OCI-LY7 (cell line): ENCODE results near the gene TFE3. TPM values are rescaled to one million over a fixed set of nuclear protein-coding genes. Genes with fewer than 3 reads are reported as not detected.

ENCODE experiments used
- BruUV-seq: library from RNA; stranded (reverse); fragments of 400-500 nt; replicated peaks from 2 replicates; lab custom pipeline; 2021; lab: Mats Ljungman, UMichigan
- CTCF ChIA-PET: fragments of 300-600 bp; sonication (Branson Sonifier 250); formaldehyde crosslinking; loops from one replicate; lab custom pipeline; 2022; ENCODE audit warnings: antibody characterized with exemption; ENCODE audit not compliant: unreplicated experiment; lab: Charles Lee
- POLR2A ChIA-PET: fragments of 300-600 bp; sonication (Branson Sonifier 250); formaldehyde crosslinking; loops from one replicate; lab custom pipeline; 2022; ENCODE audit warnings: antibody characterized with exemption; lab: Charles Lee
- DNase-seq: peaks from one replicate; pipeline ENCODE4 v3.0.0-alpha.2; 2015; ENCODE audit warnings: low spot score
- H2AFZ ChIP-seq: fragments of 200-600 bp; sonication (generic), shearing (Covaris generic); 2 replicates; pipeline ENCODE4 v1.6.1; 2014; ENCODE audit warnings: mild to moderate bottlenecking, antibody characterized with exemption, low read length, moderate library complexity
- H3K27ac ChIP-seq: fragments of 200-600 bp; sonication (generic); 2 replicates; pipeline ENCODE4 v1.5.1; 2014; ENCODE audit warnings: mixed run types, low read depth, mild to moderate bottlenecking, moderate library complexity, low read length, inconsistent platforms; ENCODE audit not compliant: poor library complexity, severe bottlenecking
- H3K36me3 ChIP-seq: fragments of 200-600 bp; sonication (generic); 2 replicates; pipeline ENCODE4 v1.6.1; 2014; ENCODE audit warnings: mild to moderate bottlenecking, antibody characterized with exemption, low read length, moderate library complexity, mixed read lengths; ENCODE audit not compliant: insufficient read depth
- H3K4me1 ChIP-seq: fragments of 200-600 bp; sonication (generic); 2 replicates; pipeline ENCODE4 v1.5.1; 2014; ENCODE audit warnings: mild to moderate bottlenecking, low read length; ENCODE audit not compliant: insufficient read depth, poor library complexity, severe bottlenecking
- H3K4me2 ChIP-seq: fragments of 200-600 bp; sonication (generic); 2 replicates; pipeline ENCODE4 v1.6.1; 2014; ENCODE audit warnings: mild to moderate bottlenecking, low read length
- H3K4me3 ChIP-seq: fragments of 200-600 bp; sonication (generic); 2 replicates; pipeline ENCODE4 v1.5.1; 2014; ENCODE audit warnings: mild to moderate bottlenecking, low read depth, low read length; ENCODE audit not compliant: poor library complexity, severe bottlenecking
- H3K79me2 ChIP-seq: fragments of 200-600 bp; sonication (generic); 2 replicates; pipeline ENCODE4 v1.6.1; 2016; ENCODE audit warnings: low read depth, mild to moderate bottlenecking, low read length, moderate library complexity, mixed read lengths; ENCODE audit not compliant: insufficient read depth
- H3K9me2 ChIP-seq: fragments of 200-600 bp; sonication (generic); 2 replicates; pipeline ENCODE4 v1.6.1; 2016; ENCODE audit warnings: mild to moderate bottlenecking, low read length, mixed read lengths; ENCODE audit not compliant: insufficient read depth
- H3K9me3 ChIP-seq: fragments of 200-600 bp; sonication (generic); 2 replicates; pipeline ENCODE4 v1.6.1; 2014; ENCODE audit warnings: mild to moderate bottlenecking, mixed run types, low read length, mixed read lengths
- H4K20me1 ChIP-seq: fragments of 200-600 bp; sonication (generic); 2 replicates; pipeline ENCODE4 v1.6.1; 2014; ENCODE audit warnings: mild to moderate bottlenecking, antibody characterized with exemption, low read length, moderate library complexity, mixed read lengths; ENCODE audit not compliant: insufficient read depth
- CTCF ChIP-seq: fragments of 200-600 bp; sonication (generic); conservative IDR thresholded peaks from 2 replicates; pipeline ENCODE4 v1.5.1; 2014; ENCODE audit warnings: mild to moderate bottlenecking, antibody characterized with exemption, low read length, moderate library complexity, mixed read lengths
- EZH2phosphoT487 ChIP-seq: fragments of 200-600 bp; sonication (generic); IDR thresholded peaks from 2 replicates; pipeline ENCODE4 v1.6.1; 2018; ENCODE audit warnings: low read depth, borderline replicate concordance, mild to moderate bottlenecking, mixed run types, antibody characterized with exemption, low read length, moderate library complexity, mixed read lengths
- intact Hi-C: fragments of 100-400 bp; cut with micrococcal nuclease; formaldehyde crosslinking; loops from one replicate; pipeline ENCODE4 v1.10.0; 2022; ENCODE audit not compliant: unreplicated experiment
- total RNA-seq, 2 experiments: library from RNA; depleted of rRNA in 1 of 2; stranded (reverse); fragments of >200 nt in 1 of 2; shearing (Covaris generic) in 1 of 2; gene quantifications; 2 replicates each; pipeline ENCODE4 v1.2.3, GENCODE V29; 2014 to 2022

The TFE3 gene
- total RNA-seq, 2 experiments from 2014 or later: 10.2 to 19.0 TPM

GRCh38 chrX:49069038-49069437 lies 25.9 kb upstream of the TFE3 start:
- Histone ChIP-seq H3K36me3 (no peaks in the 10 kb centered on the region), H3K4me1 (peaks cover under 1% of the 10 kb centered on the region), H3K9me3 (no peaks in the 10 kb centered on the region), H3K27ac (no peak overlapping the region), H3K79me2 (no peaks in the 10 kb centered on the region), H4K20me1 (no peaks in the 10 kb centered on the region), H3K9me2 (no peaks in the 10 kb centered on the region), H2AFZ (no peak overlapping the region), H3K4me3 (no peak overlapping the region), H3K4me2 (no peak overlapping the region)
- CTCF ChIA-PET: no interaction called here
- no TSS peak for BruUV-seq
- intact Hi-C loops: no loop called here
- POLR2A ChIA-PET: no interaction called here
- TF ChIP-seq CTCF (no peak), EZH2phosphoT487 (no peak)
- no peak for DNase-seq

- no peak for TF ChIP-seq CTCF
- no peak for TF ChIP-seq EZH2phosphoT487
- no TSS peak for BruUV-seq
- Histone ChIP-seq H3K79me2 (no peaks in the 10 kb centered on the region), H3K4me1 (no peaks in the 10 kb centered on the region), H3K4me3 (no peak overlapping the region), H3K9me2 (no peaks in the 10 kb centered on the region), H4K20me1 (no peaks in the 10 kb centered on the region), H2AFZ (no peak overlapping the region), H3K4me2 (no peak overlapping the region), H3K27ac (no peak overlapping the region), H3K9me3 (no peaks in the 10 kb centered on the region), H3K36me3 (no peaks in the 10 kb centered on the region)
- intact Hi-C loops: no loop called here
- ChIA-PET CTCF (no interaction called here), POLR2A (no interaction called here)
- DNase-seq: no peak
Measured at GRCh38 chrX:49067285-49068120, 24.3 kb upstream of the TFE3 start.

- Histone ChIP-seq H3K4me3 (no peak overlapping the region), H3K4me1 (no peaks in the 10 kb centered on the region), H3K27ac (no peak overlapping the region), H3K9me3 (no peaks in the 10 kb centered on the region), H3K79me2 (no peaks in the 10 kb centered on the region), H3K4me2 (no peak overlapping the region), H3K36me3 (no peaks in the 10 kb centered on the region), H2AFZ (no peak overlapping the region), H4K20me1 (no peaks in the 10 kb centered on the region), H3K9me2 (no peaks in the 10 kb centered on the region)
- no peak for DNase-seq
- no peak for TF ChIP-seq CTCF
- no peak for TF ChIP-seq EZH2phosphoT487
- ChIA-PET CTCF (no interaction called here), POLR2A (no interaction called here)
- intact Hi-C loops: no loop called here
- BruUV-seq: no TSS peak
Measured at GRCh38 chrX:49066690-49067089, 23.5 kb upstream of the TFE3 start.
